Measurements from ENCODE around the gene HBA1.
"Not testable (repeated sequence)": the region's sequence is repeated elsewhere in the genome, so short reads cannot be mapped to it uniquely, and the experiment has no call there.

DNA sequence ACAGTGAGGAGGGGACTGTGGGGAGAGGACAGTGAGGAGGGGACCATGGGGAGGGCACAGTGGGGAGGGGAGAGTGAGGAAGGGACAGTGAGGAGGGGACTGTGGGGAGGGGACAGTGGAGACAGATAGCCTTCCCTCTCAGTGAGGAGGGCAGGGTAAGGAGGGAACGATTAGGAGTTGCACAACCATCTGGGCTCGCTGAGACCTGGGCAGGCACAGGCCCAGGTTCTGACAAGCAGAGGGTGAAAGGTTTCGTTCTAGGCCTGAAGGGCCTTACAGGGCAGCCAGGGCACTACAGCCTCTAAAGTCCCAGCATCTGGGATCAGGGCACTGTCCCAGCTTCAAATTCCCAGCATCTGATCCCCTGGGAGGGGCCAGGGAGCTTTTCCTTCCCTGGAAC is 12.8 kb upstream of the HBA1 start:
- not testable (repeated sequence) for TF ChIP-seq EZH2phosphoT487 (IDR thresholded peaks at IDR 0.05; ENCODE audit: borderline replicate concordance)
- TF ChIP-seq, protein P1, sequence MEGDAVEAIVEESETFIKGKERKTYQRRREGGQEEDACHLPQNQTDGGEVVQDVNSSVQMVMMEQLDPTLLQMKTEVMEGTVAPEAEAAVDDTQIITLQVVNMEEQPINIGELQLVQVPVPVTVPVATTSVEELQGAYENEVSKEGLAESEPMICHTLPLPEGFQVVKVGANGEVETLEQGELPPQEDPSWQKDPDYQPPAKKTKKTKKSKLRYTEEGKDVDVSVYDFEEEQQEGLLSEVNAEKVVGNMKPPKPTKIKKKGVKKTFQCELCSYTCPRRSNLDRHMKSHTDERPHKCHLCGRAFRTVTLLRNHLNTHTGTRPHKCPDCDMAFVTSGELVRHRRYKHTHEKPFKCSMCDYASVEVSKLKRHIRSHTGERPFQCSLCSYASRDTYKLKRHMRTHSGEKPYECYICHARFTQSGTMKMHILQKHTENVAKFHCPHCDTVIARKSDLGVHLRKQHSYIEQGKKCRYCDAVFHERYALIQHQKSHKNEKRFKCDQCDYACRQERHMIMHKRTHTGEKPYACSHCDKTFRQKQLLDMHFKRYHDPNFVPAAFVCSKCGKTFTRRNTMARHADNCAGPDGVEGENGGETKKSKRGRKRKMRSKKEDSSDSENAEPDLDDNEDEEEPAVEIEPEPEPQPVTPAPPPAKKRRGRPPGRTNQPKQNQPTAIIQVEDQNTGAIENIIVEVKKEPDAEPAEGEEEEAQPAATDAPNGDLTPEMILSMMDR (conservative IDR thresholded peaks at IDR 0.05; ENCODE audit: low read length), result not testable (repeated sequence)

All from Loucy (cell line).